ENCODE results near the gene RHOBTB1. TPM values are rescaled to one million over a fixed set of nuclear protein-coding genes. Genes with fewer than 3 reads are reported as not detected.
"Not testable (repeated sequence)": the region's sequence is repeated elsewhere in the genome, so short reads cannot be mapped to it uniquely, and the experiment has no call there.

Gene RHOBTB1, protein sequence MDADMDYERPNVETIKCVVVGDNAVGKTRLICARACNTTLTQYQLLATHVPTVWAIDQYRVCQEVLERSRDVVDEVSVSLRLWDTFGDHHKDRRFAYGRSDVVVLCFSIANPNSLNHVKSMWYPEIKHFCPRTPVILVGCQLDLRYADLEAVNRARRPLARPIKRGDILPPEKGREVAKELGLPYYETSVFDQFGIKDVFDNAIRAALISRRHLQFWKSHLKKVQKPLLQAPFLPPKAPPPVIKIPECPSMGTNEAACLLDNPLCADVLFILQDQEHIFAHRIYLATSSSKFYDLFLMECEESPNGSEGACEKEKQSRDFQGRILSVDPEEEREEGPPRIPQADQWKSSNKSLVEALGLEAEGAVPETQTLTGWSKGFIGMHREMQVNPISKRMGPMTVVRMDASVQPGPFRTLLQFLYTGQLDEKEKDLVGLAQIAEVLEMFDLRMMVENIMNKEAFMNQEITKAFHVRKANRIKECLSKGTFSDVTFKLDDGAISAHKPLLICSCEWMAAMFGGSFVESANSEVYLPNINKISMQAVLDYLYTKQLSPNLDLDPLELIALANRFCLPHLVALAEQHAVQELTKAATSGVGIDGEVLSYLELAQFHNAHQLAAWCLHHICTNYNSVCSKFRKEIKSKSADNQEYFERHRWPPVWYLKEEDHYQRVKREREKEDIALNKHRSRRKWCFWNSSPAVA
- total RNA-seq = 23.2 and 32.3 TPM in 2 replicates

DNA sequence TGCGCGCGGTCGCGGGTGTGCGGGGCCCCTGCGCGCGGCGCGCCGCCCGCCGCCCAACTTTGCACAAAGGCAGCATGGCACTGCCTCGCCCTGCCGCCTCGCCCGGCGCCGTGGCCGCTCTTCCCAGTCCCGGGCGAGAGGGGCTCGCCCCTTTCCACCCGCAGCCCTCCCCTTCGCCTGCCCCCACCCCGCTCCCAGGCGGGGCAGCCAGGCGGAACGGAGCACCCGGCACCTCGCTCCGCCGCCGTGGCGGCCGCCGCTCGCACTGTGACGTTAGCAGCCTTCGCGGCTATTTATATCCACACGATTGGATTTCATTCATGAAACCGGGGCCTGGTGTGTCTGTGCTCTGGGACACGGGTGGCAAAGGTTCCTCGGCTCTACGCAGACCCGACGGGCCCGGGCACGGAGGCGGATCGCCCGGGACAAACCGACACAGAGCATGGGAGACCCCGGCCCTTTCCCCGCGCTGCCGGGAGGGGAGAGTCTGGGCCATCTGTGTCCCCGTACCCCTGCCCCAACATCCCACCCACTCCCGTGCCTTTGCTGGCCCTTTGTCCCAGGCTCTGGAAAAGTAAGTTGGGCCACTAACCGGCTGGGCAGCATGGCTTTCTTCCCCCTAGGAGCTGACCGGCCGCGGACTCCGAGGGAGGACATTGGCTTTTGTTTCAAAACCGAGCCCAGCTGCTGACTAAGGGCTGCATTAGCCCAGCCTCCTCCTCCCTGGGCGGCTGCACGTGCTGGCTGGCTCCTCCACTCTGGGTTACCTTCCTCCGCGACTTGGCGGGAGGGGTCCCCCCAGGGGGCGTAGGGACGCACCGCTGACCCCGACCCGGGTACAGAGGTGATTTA is at the start of gene RHOBTB1:
RHOBTB1 (minus strand) TSS at position 128 of the 852 bp plus-strand sequence. CDS start 32,643 bp downstream, outside the sequence.
- DNase-seq (ENCODE audit: low read depth) = peak; percentile 57

DNA sequence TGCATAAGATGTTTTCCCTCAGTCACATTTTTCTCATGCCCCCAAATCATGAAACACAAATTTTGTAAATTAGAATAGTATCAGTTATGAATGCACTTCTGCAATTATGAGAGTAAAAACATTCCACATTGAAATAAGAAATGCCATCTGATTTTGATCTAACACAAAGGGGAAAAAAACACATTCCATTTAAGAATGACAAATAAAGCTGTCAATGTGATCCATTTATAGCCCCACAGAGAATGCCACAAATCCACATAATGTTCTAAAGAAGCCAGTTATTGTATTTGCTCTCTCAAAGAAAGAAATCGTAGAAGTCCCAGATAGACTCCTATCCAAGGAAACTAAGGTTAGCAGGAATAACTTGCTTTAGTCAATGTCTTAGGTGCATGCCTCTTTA is 48.7 kb upstream of the RHOBTB1 start:
- no peak for DNase-seq (ENCODE audit: low read depth)

DNA sequence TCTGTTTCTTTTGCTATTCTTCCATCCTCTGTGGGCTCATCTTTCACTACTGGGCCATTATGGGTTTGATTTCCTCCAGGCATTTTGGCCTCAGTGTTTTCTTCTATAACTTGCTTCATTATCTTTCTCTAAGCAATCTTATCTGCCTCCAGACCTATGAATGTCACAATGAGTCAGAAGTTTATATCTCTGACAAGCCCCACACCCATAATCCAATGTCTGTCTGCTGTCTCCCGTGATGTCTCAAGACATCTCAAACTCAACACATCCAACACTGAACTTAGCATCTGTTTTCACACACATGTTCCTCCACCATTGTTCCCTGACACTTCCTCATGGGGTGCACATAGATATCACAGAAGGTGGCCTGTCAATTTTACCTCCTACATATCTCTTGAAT is 46.7 kb upstream of the RHOBTB1 start:
- no peak for DNase-seq (ENCODE audit: low read depth)

DNA sequence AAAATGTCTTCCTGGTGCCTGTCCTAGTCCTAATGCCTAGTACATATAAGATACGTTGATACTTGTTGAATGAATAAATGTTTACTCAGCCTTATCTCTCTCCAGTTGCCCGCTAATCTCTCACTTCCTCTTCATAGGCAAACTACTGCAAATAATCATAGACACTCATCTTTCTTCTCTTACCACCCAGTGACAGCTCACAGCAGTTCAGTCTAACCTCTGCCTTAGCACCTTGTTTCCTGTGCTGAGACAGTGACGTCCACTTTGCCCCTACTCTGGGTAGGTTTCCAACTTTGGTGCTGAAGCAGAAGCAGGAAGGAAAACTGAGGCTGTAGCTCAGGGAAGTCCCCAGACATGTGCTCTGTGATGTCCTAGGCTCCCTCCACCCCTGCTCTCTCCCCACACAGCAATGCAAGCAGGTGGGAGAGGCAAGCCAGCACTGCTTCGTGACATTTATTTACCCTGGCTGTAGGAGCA is 45.5 kb upstream of the RHOBTB1 start:
- no peak for DNase-seq (ENCODE audit: low read depth)

DNA sequence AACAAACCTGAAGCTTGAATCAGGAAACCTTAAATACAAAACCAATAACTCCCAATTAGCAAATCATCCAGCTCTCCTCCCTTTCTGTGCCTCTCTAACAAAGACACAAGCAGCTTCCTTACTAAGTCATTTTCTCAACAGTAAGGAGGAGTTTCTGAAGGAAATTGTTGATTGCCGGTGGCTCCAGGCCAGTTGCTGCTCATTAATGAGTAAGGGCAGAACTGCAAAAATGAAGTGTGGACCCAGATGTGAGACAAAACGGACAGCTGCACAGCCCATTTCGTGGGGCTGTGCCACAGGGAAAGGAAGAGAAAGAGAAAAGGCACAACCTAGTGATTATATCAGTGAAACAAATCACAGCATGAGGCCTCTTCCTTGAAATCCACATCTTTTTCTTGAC is 42.8 kb upstream of the RHOBTB1 start:
- DNase-seq (ENCODE audit: low read depth) = no peak

DNA sequence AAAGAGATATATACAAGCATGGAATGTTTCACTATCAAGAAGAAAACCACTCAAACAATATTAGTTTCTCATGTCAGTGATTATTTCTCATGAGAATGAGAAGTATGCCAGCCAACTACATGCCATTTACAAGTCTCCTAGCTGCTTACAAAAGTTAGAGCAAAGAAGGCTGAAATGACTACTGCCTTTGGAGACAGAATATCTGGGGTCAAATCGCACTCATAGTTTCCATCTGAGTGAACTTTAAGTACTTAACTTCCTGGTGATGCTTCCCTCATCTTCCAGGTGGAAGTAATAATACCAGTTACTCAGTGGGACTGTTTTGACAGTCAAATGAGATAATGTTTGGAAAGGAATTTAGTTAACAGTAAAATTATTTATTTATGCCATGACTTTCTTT is 42.0 kb upstream of the RHOBTB1 start:
- peak; percentile 53 for DNase-seq (ENCODE audit: low read depth)

DNA sequence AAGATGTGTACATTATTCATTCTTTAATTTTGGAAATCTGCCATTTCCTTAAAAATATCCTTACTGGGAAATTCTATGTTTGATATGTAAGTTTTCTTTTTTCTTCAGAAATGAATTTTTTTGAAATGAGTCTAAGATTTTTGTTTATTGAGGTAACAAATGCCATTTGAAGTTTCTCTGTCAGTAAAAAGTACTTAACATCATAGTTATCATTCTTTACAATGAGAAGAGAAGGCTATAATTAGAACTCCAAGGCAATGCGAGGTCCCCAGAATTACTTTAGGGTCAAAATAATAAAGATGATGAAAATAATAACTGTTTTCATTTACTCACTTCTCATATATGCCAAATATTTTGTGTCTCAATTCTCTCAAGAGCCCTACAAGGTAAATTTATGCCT is 37.0 kb upstream of the RHOBTB1 start:
- DNase-seq (ENCODE audit: low read depth) = no peak

DNA sequence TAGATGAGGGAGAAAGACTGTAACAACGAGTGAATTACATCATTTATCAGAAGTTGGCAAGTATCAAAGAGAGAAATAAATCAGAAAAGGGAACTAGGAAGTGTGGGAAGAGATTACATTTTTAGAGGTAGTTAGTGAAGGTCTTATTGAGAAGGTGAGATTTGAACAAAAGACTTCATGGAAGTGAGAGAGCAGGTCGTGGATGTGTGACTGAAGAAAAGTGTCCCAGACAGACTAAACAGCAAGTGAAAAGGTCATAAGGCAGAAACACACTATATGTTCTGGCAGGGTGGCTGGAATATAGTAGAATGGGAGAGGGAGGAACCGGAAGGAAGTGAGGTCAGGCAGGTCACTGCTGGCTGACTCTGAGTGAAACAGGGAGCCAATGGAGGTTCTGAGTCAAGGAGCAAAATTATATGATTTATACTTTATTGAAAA is 35.7 kb upstream of the RHOBTB1 start:
- no peak for DNase-seq (ENCODE audit: low read depth)

DNA sequence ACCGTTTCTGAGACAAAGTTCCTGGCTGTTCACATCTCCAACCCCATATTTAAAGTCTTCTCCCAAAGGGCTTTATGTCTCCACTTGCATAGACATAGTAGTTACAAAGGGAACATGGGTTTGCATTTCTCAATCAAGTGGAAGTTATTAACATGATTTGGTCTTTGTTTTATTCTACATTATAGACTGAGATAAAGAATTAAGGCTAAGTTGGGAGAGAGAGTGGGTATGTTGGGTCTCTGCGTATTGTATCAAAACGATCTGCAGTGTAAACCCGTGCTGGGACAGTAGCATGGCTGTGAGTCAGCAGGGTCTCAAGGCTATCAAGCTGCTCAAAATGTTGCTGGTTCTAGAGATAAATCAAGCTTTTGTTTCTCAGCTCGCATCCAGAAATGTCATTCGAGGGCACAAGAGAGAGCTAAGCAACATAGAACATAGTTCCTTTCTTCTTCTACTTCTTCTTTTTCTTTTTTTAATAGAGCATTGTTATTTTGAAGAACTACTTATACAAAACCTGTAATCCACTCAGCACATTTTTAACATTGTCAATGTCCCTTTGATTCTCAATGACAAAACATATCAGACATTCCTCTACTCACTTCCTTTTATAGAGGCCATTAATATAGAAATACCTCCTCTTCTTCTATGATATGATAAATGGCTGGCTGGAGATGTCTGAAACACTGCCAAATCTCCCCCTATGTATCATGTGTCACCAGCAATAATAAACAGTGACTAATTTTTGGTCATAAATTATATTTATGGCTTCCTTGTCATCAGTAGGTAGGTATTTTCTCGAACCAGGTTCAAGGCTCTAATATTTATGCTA is 34.5 kb upstream of the RHOBTB1 start:
- DNase-seq (ENCODE audit: low read depth) = peak; percentile 32

DNA sequence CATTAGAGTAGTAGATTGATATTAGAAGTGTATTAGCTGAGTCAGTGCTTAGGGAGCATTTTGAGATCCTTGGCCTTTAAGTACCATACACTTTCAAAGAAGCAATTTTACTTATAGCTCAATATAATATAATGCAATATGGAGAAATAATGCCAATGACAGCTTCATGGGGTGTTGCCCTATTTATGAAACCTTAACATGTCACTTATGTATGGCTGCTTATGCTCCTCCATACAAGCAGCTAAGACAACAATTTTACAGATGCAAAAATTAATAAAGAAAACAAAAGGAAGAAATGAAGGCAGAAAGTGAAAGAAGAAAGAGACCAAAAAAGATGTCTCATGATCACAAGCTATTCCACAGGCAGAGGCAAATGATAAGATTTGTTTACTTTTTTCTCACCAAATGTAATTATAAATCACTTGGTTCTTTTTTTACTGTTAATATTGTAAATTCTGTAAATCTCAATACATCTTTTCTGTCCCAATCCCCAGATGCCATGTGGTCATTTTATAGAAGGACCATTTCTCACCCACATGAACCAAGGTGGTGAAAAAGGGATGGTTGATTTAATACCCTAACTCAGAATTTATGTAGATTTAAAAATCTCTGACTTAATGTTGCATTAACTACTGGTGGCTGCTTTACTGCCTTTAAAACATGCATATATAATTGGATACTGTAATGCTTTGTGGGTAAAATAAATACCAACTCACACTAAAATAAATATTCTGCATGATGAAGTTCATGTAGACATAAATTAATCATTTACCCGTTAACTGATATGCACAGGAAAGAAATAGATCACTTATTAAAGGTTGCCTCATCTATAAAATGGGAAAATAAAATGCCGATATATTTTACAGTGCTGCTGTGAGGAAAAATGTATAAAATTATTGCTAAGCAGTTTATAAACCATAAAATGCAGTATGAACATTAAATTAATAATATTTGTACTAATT is 33.5 kb upstream of the RHOBTB1 start:
- DNase-seq (ENCODE audit: low read depth) = peak; percentile 89

DNA sequence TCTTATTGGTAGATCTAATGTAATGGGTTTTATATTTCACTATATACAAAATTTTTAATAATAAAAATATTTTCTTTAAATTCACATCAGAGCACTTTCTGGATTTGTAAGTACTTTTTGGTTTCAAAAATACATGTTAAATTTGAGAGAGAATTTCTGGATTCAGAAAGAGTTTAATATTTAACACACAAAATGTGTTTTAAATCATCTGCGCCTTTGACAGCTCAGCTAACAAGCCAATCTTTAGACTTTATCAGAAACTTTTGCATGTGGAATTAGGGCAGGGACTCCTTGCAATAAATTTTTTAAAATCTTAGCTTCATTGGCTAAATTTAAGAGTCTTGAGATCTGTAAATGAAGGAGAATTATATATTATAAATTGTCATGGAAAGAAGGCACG is 32.7 kb upstream of the RHOBTB1 start:
- DNase-seq (ENCODE audit: low read depth) = no peak

DNA sequence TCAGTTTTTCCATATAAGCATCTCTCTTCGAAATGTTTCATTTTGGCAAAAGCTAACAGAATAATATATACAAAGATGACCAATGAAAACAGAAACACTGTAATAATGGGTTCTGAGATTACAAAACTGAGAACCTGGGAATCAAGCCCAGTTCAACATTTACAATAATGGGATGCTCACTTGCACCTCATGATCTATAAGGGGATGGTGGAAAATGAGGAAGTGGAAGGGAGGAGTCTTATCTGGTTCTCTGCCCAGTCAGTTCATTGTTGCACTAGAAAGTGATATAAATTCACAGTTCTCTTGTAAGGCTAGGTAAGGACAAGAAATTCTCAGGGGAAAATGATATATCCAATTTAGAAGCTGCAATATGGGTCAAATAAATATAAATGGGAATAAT is 31.7 kb upstream of the RHOBTB1 start:
- DNase-seq (ENCODE audit: low read depth) = no peak

DNA sequence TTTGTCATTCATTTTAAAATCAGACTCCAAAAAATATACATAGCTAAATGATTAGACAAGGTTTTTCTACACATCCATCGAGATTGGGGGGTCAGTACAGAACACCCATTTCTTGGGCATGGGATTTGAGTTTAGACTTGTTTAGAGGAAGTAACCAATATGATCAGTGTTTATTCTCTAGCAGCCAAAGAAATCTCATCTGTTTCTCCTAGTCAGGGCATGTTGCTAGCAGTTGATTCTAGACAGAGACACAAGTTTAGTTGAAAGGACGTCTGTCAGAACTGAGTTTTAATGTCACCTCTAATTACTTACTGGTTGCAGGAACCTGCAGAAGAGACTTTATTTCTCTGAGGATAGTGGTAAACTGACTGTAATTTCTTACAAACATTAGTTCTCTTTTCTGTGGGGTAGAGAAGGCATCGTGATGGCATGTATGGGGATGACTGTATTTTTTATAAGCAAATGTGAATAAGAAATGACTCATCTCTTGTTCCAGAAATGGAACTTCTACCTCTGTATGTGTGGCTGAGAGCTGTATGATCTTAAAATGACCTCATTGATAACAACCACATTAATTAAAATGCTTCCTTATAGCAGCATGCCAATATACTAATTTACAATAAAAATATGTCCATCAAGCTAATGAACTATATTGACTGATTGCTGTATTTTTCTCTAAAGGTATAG is 30.6 kb upstream of the RHOBTB1 start:
- DNase-seq (ENCODE audit: low read depth) = peak; percentile 39

DNA sequence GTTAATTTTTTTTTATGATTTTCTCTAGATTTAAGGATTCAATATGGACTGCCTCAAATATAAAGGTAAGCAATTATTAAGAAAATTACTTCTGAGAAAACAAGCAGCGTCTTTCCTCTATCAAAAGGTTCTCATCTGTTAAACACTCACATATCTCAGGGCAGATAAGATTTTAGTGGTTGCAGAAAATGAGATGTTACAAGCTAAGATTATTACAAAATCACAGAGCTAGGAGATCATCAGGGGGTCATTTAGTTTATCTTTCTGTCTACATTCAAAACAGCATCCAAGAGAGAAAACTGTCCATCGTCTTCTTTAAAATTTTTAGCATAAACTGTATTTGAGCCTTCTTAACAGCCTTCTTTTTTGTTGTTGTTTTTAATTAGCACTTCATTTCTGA is 29.1 kb upstream of the RHOBTB1 start:
- DNase-seq (ENCODE audit: low read depth) = no peak

DNA sequence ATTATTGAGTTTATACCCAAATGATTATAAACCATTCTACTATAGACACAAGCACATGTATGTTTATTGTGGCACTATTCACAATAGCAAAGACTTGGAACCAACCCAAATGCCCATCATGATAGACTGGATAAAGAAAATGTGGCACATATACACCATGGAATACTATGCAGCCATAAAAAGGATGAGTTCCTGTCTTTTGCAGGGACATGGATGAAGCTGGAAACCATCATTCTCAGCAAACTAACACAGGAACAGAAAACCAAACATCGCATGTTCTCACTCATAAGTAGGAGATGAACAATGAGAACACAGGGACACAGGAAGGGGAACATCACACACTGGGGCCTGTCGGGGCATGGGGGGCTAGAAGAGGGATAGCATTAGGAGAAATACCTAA is 28.2 kb upstream of the RHOBTB1 start:
- DNase-seq (ENCODE audit: low read depth) = not testable (repeated sequence)

DNA sequence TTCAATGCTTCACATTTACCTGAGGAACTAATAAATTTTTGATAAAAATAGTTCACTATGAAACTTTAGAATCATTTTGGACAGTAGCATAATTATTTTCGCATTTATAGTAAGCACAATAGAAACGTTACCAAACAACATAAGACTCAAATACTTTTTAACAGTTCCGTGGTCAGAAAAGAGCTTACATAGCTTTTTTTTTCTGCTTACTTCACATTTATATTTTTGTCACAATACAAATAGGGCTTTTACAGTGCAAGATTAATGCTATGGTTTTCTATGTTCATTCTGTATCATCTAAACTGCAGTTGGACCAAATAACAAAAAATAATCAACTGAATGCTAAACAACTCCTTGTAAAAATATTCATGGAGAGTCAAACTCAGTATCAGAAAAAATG is 26.5 kb upstream of the RHOBTB1 start:
- DNase-seq (ENCODE audit: low read depth) = no peak

DNA sequence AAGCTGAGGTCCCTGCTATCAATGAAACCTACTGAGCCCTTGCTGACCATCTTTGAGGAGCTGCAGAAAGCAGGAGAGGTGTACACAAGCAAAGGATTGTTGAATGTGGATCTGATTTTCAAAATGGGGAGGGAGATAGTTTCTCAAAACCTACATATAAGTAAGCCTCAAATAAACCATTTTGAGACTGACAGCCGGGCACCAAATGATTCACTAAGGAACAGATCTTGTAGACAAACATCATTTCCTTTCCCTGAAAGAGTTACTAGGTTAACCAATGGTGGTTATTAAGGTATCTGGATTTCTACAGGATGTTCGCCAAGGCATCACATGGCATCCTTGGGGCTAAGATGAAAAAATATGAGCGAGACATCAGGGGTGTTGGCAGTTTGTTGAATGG is 24.5 kb upstream of the RHOBTB1 start:
- no peak for DNase-seq (ENCODE audit: low read depth)

DNA sequence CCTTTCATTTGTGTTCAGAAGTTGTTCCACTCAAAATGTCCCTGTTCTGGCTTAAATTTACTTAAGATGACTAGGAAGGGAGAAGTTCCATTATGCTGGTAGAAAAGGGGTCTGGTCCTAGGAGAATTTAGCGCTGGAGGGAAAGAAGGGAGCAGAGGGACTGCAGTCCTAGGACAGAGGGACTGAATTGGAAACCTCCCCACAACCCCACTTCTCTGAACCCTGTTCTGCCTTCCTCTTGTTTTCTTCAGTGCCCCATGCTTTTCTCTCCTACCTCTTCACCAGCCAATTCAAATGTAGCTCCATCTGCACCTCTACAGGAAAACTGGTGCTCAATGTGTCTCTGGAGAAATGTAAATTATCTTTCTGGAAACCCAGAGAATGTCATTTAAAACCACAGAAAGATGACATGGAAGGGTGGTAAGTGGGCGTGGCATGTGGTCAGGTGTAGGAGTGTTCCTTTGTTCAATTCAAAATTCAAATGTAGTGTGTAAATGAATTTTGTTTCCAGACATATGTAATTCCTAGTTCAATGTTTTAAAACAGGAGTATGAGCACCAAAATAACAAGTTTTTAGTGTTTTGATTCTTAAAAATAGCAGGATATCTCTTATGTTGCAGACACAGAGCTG is 24.0 kb upstream of the RHOBTB1 start:
- DNase-seq (ENCODE audit: low read depth) = no peak

DNA sequence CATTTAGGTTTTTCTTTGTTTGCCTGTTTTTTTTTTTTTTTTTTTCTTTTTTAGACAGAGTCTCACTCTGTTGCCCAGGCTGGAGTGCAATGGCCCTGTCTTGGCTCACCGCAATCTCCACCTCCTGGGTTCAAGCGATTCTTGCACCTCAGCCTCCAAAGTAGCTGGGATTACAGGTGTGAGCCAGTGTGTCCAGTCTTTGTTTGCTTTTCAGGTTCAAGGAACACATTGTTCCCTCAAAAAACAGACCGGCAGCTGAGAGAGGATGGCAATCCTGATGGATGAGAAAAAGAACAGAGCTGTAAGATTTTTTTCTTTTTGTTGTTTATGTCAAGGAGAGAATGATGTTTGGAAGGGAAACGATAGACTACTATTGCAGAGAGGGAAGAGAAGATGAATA is 23.3 kb upstream of the RHOBTB1 start:
- DNase-seq (ENCODE audit: low read depth) = no peak

Measured in renal cortical epithelial cell (primary cell).